CD14-positive monocyte (primary cell): Measurements from ENCODE around the gene PCYT2. TPM values are rescaled to one million over a fixed set of nuclear protein-coding genes. Genes with fewer than 3 reads are reported as not detected.

ENCODE experiments used
- DNase-seq, 3 donors: peaks; one replicate each; pipeline ENCODE4 v3.0.0-alpha.2; 2011 to 2022
- H2AFZ ChIP-seq: 2 replicates; pipeline ENCODE4 v1.6.0; 2012; ENCODE audit warnings: mild to moderate bottlenecking, low read depth, low read length, inconsistent platforms; ENCODE audit not compliant: insufficient read depth, poor library complexity, severe bottlenecking
- H3K27ac ChIP-seq, 2 donors: 1 replicate in 1 of 2; 2 replicates in 1 of 2; pipeline ENCODE4 v1.5.1; 2012 to 2013; ENCODE audit warnings: low read length in 2 of 2, control low read depth in 1 of 2, inconsistent platforms in 1 of 2, low read depth in 1 of 2, mild to moderate bottlenecking in 1 of 2
- H3K27me3 ChIP-seq, 2 donors: one replicate each; pipeline versions ENCODE4 v1.6.0 to v1.6.1; 2011 to 2013; ENCODE audit warnings: low read length in 2 of 2; ENCODE audit not compliant: control insufficient read depth in 2 of 2, insufficient read depth in 2 of 2
- H3K36me3 ChIP-seq, 2 donors: replicated peaks in 1 of 2; 1 replicate in 1 of 2; 2 replicates in 1 of 2; pipeline versions ENCODE4 v1.5.1 to v1.6.1; 2012 to 2013; ENCODE audit warnings: low read length in 2 of 2, control low read depth in 1 of 2, inconsistent platforms in 1 of 2, mild to moderate bottlenecking in 1 of 2; ENCODE audit not compliant: insufficient read depth in 2 of 2, control insufficient read depth in 1 of 2
- H3K4me1 ChIP-seq, 2 donors: 1 replicate in 1 of 2; 2 replicates in 1 of 2; pipeline versions ENCODE4 v1.5.1 to v1.6.1; 2012 to 2013; ENCODE audit warnings: low read length in 2 of 2, control low read depth in 1 of 2, inconsistent platforms in 1 of 2, mild to moderate bottlenecking in 1 of 2, moderate library complexity in 1 of 2; ENCODE audit not compliant: insufficient read depth in 2 of 2, control insufficient read depth in 1 of 2
- H3K4me2 ChIP-seq: replicated peaks from 2 replicates; pipeline ENCODE3; 2012; ENCODE audit warnings: low read length, moderate library complexity, mild to moderate bottlenecking; ENCODE audit not compliant: poor library complexity, severe bottlenecking; ENCODE audit errors: extremely low read depth
- H3K4me3 ChIP-seq, 3 experiments: fragments of 200-600 bp in 1 of 3; sonication (generic) in 1 of 3; replicated peaks in 1 of 3; 1 replicate in 2 of 3; 2 replicates in 1 of 3; pipeline ENCODE4 v1.5.1; 2011 to 2013; ENCODE audit warnings: low read length in 3 of 3, mild to moderate bottlenecking in 3 of 3, control low read depth in 2 of 3, low read depth in 2 of 3, inconsistent platforms in 1 of 3, moderate library complexity in 1 of 3
- H3K79me2 ChIP-seq: 2 replicates; pipeline ENCODE4 v1.6.0; 2012; ENCODE audit warnings: mild to moderate bottlenecking, control low read depth, inconsistent platforms, low read length, moderate library complexity; ENCODE audit not compliant: insufficient read depth
- H3K9ac ChIP-seq: 2 replicates; pipeline ENCODE4 v1.6.0; 2017; ENCODE audit warnings: low read length, mild to moderate bottlenecking; ENCODE audit not compliant: insufficient read depth, poor library complexity, severe bottlenecking
- H3K9me3 ChIP-seq, 2 donors: replicated peaks in 1 of 2; 1 replicate in 1 of 2; 2 replicates in 1 of 2; pipeline versions ENCODE4 v1.5.1 to v1.6.1; 2012 to 2013; ENCODE audit warnings: low read length in 2 of 2, control low read depth in 1 of 2; ENCODE audit not compliant: control insufficient read depth in 1 of 2, insufficient read depth in 1 of 2
- H4K20me1 ChIP-seq: 2 replicates; pipeline ENCODE4 v1.6.0; 2012; ENCODE audit warnings: mild to moderate bottlenecking, low read length, control low read depth, moderate library complexity; ENCODE audit not compliant: insufficient read depth
- H3K27ac Mint-ChIP-seq, 7 donors: one replicate each; pipeline ENCODE4 v1.8.0; 2020; ENCODE audit warnings: mild to moderate bottlenecking in 7 of 7, mixed read lengths in 7 of 7, moderate library complexity in 6 of 7, inconsistent platforms in 2 of 7
- H3K27me3 Mint-ChIP-seq, 3 donors: one replicate each; pipeline ENCODE4 v1.8.0; 2021 to 2022; ENCODE audit warnings: low read depth in 3 of 3, mild to moderate bottlenecking in 3 of 3, mixed read lengths in 3 of 3, moderate library complexity in 3 of 3, inconsistent platforms in 1 of 3
- H3K36me3 Mint-ChIP-seq, 2 donors: one replicate each; pipeline ENCODE4 v1.8.0; 2020; ENCODE audit warnings: mixed read lengths in 2 of 2, inconsistent platforms in 1 of 2, mild to moderate bottlenecking in 1 of 2
- H3K4me1 Mint-ChIP-seq: one replicate; pipeline ENCODE4 v1.8.0; 2020; ENCODE audit warnings: mild to moderate bottlenecking, mixed read lengths
- H3K4me3 Mint-ChIP-seq, 2 donors: one replicate each; pipeline ENCODE4 v1.8.0; 2020; ENCODE audit warnings: mild to moderate bottlenecking in 2 of 2, mixed read lengths in 2 of 2, moderate library complexity in 1 of 2
- H3K9me3 Mint-ChIP-seq, 7 donors: one replicate each; pipeline ENCODE4 v1.8.0; 2020 to 2022; ENCODE audit warnings: mixed read lengths in 7 of 7, mild to moderate bottlenecking in 6 of 7, moderate library complexity in 6 of 7, inconsistent platforms in 2 of 7
- CTCF ChIP-seq: fragments of 200-600 bp; IDR thresholded peaks from one replicate; pipeline ENCODE4 v1.8.0; 2022; ENCODE audit warnings: antibody characterized with exemption, mild to moderate bottlenecking
- WGBS: methylation state at CpG from one replicate; pipeline ENCODE4 v1.1.5; 2013; ENCODE audit warnings: missing lambda C conversion rate; ENCODE audit not compliant: insufficient coverage; 5-methylcytosine and 5-hydroxymethylcytosine counted together
- intact Hi-C, 2 donors: fragments of 100-400 bp; cut with micrococcal nuclease; formaldehyde crosslinking; loops; one replicate each; pipeline versions ENCODE4 v1.15.0 to v1.15.1; 2023
- polyA plus RNA-seq, 3 donors: library from polyadenylated mRNA; depleted of rRNA in 1 of 3; unstranded in 2 of 3; stranded (reverse) in 1 of 3; fragments of 300-500 nt in 2 of 3; fragments of >200 nt in 1 of 3; fragmentation: Illumina TruSeq in 2 of 3; gene quantifications; 1 replicate in 2 of 3; 2 replicates in 1 of 3; pipeline ENCODE4 v1.2.3, GENCODE V29; 2012 to 2021

PCYT2 gene
- polyA plus RNA-seq, 3 donors: 10.7 to 14.5 (median 11.0) TPM

GRCh38 chr17:81934850-81935708 is 23.9 kb upstream of the PCYT2 start:
- no peak overlapping the region for H3K4me2 ChIP-seq
- no peaks in the 10 kb centered on the region for H3K36me3 Mint-ChIP-seq
- H3K27ac Mint-ChIP-seq: no peak overlapping the region
- WGBS: 95% methylated on average over 31 of the region's 38 CpGs
- H4K20me1 ChIP-seq: no peaks in the 10 kb centered on the region
- H3K27me3 Mint-ChIP-seq: peaks cover 38 to 67% (median 44%) of the 10 kb centered on the region in 3 donors
- no peak overlapping the region for H3K27ac ChIP-seq
- intact Hi-C loops: no loop called here
- no peak overlapping the region for H3K4me3 ChIP-seq
- H3K9ac ChIP-seq: no peak overlapping the region
- H3K9me3 ChIP-seq: no peaks in the 10 kb centered on the region
- H3K4me1 Mint-ChIP-seq: peaks cover 20% of the 10 kb centered on the region
- H3K9me3 Mint-ChIP-seq: peaks cover 0 to 4% (median 0%) of the 10 kb centered on the region in 7 donors
- no peak overlapping the region for H2AFZ ChIP-seq
- TF ChIP-seq CTCF: no peak
- H3K27me3 ChIP-seq: peaks cover 0 to 38% of the 10 kb centered on the region in 2 donors
- no peaks in the 10 kb centered on the region for H3K36me3 ChIP-seq
- peaks cover 10 to 16% of the 10 kb centered on the region in 2 donors for H3K4me1 ChIP-seq
- no peak overlapping the region for H3K4me3 Mint-ChIP-seq
- DNase-seq: no peak
- no peaks in the 10 kb centered on the region for H3K79me2 ChIP-seq

GRCh38 chr17:81934098-81934757 is 23.0 kb upstream of the PCYT2 start:
- H4K20me1 ChIP-seq: no peaks in the 10 kb centered on the region
- no peak overlapping the region for H3K9ac ChIP-seq
- no peak for TF ChIP-seq CTCF

More at GRCh38 chr17:81934098-81934757, 23.0 kb upstream of the PCYT2 start:
- H3K9me3 Mint-ChIP-seq: peaks cover 0 to 5% (median 0%) of the 10 kb centered on the region in 7 donors
- Histone ChIP-seq H2AFZ (no peak overlapping the region), H3K4me2 (no peak overlapping the region), H3K4me1 (peaks cover 10 to 16% of the 10 kb centered on the region in 2 donors), H3K79me2 (no peaks in the 10 kb centered on the region), H3K27me3 (peaks cover 0 to 46% of the 10 kb centered on the region in 2 donors), H3K36me3 (no peaks in the 10 kb centered on the region), H3K9me3 (no peaks in the 10 kb centered on the region), H3K27ac (no peak overlapping the region), H3K4me3 (no peak overlapping the region)
- DNase-seq: no peak
- peak overlapping the region in 1 of 2 donors; percentile 34 for H3K4me3 Mint-ChIP-seq
- H3K27ac Mint-ChIP-seq: no peak overlapping the region
- H3K36me3 Mint-ChIP-seq: no peaks in the 10 kb centered on the region
- WGBS: 87% methylated on average over 18 of the region's 23 CpGs
- H3K27me3 Mint-ChIP-seq: peaks cover 45 to 68% (median 47%) of the 10 kb centered on the region in 3 donors
- peaks cover 20% of the 10 kb centered on the region for H3K4me1 Mint-ChIP-seq
- intact Hi-C loops: no loop called here
